ENCODE results near the gene PEX7. TPM values are rescaled to one million over a fixed set of nuclear protein-coding genes. Genes with fewer than 3 reads are reported as not detected.
A peak's percentile ranks its signal among the peaks of the same experiment; 100 is the strongest.
"Not testable (repeated sequence)": the region's sequence is repeated elsewhere in the genome, so short reads cannot be mapped to it uniquely, and the experiment has no call there.

Gene PEX7
- total RNA-seq, 1 donor from 2014 or later: 11.7 TPM

DNA sequence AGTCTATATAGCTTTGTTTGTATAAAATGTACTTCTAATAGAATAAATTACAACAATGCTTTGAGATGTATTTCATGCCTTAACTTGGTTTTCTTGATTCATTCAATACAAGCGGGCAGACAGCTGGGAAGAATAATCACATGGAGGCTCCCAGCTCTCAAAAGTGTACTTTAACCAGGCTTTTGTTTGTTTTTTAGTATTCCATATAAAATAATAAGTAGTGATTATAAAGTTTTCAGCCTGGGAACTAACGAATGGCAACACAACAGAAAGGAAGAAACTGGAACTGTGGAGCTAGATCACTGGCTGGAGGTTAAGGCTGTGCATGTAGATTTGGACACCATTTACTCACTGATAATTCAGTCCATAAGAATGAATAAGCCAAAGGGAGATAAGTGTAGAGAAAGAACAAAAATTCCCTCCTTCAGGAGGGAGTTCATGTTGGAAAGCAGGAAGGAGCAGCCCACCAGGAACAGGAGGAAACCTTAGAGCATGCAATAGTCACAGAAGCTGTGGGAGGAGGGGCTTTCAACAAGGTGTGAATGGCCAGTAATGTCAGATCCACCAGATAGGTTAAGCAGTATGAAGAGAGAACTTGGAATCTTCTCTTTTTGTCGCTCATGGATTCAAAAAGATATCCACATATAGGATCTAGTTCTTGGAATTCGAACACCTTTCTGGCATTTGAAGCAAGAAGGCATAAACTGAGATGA is 58.5 kb downstream of the PEX7 start:
- intact Hi-C loops (cut with DNase I): no loop called here
- no peak for DNase-seq (ENCODE audit: missing footprints)
- ATAC-seq: no peak

DNA sequence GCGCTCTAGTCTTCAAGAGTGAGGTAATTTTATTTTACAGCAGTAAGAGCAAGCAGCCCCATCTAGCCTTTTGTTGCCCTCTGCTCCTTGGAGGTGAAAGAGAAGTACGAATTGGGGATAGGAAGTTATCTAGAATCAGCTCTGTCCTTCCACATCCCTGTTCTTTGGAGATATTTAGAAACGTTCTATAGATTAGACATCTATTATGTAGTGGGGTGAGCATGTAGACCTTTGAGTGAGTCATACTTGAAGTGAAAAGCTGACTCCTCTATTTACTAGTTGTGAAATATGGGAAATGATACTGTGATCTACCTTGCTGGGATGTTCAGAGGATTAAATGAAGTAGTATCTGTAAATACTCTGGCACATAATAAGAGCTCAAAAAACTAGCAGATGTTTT is 63.7 kb downstream of the PEX7 start:
- intact Hi-C loops (cut with DNase I): no loop called here
- DNase-seq (ENCODE audit: missing footprints) (no peak), ATAC-seq (no peak)

DNA sequence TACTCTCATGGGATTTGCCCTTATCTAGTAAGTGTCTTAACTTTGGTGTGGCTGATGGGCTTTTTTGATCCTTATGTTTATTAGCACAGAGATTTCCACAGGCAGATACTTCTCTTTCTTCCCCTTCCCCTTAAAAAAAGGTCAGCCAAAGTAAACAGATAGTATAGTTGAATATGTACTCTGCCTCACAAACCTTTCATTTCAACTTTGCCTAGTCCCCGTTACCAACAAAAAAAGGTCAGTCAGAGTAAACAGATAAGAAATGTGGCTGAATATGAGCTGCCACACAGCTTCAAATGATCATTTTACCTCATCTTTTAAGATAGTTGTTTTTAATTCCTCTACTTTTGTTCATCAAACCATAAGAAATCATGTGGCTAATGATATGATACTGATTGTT is 65.6 kb downstream of the PEX7 start:
- intact Hi-C loops (cut with DNase I): no loop called here
- ATAC-seq: no peak
- no peak for DNase-seq (ENCODE audit: missing footprints)

DNA sequence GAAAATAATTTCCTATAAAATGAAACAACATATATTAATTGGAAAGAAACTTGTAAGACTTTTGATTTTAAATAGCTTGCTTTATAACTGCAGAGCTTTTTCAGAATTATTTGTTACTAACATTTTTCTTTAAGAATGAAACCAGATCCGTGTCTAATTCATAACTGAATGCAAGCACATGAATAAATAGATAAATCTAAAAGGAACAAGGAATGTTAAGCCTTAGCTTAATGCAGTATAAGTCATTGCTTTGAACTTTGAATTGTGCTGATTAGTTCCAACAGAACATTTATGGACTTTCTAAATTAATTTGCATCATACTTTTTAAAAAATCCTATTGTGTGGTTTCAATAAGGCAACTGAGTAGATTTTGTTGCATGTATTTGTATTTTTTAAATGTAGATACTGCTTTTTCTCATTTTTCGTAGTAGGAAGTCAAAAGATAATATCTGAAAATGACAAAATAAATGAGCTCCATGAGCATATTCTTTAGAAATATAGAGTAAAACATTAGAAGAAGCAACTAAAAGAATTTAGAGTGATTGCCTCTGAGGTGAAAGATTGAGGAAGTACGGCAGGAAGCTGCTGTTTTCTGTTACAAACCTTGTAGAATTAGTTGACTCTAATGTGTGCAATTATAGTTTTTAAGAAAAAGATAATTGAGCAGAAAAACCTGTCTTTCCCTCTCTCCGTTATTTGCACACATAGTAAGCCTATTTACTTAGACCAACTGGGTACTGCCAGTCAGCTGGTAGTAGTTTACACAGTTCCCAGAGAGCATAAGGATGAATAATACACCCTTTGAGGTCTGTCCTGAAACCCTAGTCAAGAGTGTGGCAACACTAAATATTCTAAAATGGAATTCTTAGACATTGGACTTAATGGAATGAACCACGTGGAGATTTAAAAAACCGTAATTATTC is 67.1 kb downstream of the PEX7 start:
- DNase-seq (ENCODE audit: missing footprints) (no peak), ATAC-seq (no peak)
- intact Hi-C loops (cut with DNase I): no loop called here

DNA sequence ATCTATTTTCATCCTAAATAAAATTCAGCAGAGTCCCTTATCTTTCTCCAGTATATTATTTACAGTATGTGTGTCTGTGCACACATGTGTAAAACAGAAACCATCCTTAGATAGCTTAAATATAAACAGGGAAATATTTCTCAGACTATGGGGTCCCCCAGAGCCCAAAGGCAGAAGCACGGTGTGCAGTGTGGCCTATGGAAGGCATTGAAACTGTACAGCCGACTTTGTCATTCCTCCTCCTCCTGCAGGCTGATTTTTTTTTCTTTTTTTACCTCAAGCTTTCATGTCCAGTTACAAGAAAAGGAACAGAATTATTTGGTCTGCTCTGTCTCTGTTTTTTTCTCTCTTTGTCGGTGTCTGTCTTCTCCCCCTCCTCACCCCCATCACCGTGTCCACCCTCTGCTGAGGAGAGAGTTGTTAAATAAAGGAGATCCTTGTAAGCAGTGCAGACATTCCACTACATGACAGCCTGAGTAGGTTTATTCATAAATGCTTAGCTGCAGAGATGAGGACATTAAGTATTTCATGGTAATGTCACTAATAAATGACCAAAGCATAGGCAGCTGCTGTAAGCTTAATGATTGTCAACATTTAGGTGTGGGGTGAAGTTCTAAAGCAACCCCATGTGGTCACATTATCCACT is 67.9 kb downstream of the PEX7 start:
- no peak for ATAC-seq
- intact Hi-C loops (cut with DNase I): no loop called here
- DNase-seq (ENCODE audit: missing footprints): no peak

DNA sequence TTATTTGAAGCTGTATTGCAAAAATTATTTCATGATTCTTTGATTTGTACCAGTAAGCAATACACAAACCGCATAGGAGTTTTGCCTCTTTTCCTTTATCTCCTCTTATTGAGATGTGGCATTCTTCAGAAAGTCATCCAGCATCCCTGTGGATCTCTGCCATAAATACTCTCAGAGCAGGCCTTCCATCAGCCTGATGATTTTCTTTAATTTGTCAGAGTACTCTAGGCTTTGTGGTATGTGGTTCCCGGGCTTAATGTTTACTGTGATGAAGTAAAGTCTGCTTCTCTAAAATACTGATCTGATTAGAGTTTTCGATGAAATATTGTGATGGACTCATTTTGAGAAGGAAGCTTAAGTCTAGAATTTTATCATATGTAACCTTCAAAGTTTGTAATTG is 68.6 kb downstream of the PEX7 start:
- DNase-seq (ENCODE audit: missing footprints): no peak
- intact Hi-C loops (cut with DNase I): no loop called here
- ATAC-seq: no peak

DNA sequence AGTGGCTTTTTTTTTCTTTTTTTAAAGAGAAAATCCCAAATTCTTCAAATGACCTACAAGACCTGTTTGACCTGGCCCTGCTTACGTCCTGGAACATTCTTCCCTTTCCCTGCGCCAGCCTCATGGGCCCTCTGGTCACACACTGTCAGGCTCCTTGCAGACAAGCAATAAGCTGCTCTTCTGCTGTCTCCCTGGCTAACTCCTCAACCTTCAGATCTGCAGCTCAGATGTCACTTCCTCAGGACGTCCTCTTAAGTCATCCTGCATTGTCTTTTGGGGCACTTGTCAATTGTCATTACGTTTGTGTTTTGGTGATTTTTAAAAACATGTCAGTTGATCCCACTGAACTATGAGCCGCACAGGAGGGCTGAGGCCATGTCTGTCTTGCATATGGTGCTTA is 70.8 kb downstream of the PEX7 start:
- DNase-seq (ENCODE audit: missing footprints) (no peak), ATAC-seq (no peak)
- intact Hi-C loops (cut with DNase I): no loop called here

DNA sequence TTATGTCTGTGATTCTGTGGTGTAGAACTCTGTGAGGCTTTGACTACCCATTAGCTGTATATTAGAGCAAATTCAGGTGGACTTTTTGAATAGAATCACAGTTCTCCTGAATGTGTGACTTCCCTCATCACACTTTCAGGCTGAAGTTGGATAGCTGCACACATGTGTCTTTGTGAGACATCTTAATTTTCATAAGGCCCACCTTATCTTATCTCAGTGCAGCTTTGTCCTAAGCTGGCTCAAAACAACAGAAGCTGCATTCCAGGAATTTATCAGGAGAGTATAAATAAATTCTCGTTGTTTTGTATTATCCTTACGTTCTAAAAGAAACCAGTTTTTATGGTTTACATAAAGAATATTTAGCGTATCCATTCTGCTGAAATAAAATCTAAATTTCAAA is 73.5 kb downstream of the PEX7 start:
- DNase-seq (ENCODE audit: missing footprints): no peak
- intact Hi-C loops (cut with DNase I): no loop called here
- no peak for ATAC-seq

DNA sequence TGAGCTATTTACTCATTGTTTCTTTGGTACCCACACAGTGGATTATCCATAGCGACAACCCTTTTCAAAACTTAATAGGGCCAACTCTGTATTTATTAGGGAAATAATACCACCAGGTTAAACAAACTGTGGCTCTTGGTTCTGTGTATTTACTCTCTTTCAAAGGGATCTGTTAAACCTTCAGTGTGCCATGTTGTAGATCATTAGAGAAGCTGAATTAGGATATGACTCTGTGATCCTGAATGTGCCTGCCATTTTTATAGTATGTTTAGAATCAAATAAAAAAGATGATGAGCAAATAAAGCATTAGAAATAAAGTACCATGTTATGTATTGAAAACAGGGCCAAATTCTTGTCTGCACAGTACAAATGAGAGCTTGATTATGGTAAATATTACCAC is 74.7 kb downstream of the PEX7 start:
- no peak for ATAC-seq
- no peak for DNase-seq (ENCODE audit: missing footprints)
- intact Hi-C loops (cut with DNase I): no loop called here

DNA sequence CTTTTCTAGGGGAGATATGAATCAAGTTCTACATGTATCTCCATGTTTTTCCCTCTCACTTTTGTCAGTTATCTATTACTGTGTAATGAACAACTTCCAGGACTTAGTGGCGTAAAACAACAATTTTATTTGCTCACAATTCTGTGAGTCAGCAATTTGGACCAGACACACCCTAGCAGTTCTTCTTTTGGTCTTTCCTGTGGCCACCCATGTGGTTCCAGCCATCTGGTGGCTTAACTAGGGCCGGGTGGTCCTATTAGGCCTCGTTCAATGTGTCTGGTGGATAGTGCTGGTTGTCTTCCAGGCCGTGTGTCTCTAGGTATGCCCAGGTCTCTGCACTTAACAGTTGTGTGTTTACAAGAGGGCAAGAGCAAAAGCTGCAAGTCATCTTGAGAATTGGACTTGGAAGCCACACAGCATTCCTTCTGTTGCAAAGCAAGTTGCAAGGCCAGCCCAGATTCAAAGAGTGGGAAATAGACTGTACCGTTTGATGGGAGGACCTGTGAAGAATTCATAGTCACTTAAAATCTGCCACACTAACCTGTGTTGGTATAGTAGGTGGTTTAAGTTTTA is 78.9 kb downstream of the PEX7 start:
- no peak for DNase-seq (ENCODE audit: missing footprints)
- no peak for ATAC-seq
- intact Hi-C loops (cut with DNase I): no loop called here

DNA sequence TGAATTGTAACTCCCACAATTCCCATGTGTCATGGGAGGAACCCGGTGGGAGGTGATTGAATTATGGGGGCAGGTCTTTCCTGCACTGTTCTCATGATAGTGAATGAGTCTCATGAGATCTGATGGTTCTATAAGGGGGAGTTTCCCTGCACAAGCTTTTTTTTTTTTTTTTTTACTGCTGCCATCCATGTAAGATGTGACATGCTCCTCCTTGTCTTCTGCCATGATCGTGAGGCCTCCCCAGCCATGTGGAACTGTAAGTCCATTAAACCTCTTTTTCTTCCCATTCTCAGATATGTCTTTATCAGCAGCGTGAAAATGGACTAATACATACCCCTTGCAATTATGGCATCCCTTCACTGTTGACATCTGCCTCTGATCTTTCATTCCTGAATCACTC is 82.1 kb downstream of the PEX7 start:
- ATAC-seq; intact Hi-C loops (cut with DNase I); DNase-seq (ENCODE audit: missing footprints): not testable (repeated sequence)

DNA sequence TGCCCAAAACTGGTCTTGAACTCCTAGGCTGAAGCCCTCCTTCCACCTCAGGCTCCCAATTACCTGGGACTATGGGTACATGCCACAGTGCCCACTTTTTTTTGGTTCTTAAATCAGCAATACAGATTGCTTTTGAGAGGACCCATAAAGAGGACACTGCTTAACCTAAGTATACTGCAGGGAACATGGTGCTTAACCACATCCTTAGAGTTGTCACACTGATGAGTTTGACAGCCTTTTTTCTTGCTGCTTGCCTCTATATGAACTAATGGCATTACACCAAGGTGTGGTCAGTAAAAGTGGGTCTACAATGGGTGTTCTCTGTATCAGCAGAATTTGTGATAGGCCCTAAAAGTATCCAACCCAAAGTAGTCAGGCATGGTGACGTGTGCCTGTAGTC is 92.6 kb downstream of the PEX7 start:
- intact Hi-C loops (cut with DNase I): no loop called here
- ATAC-seq (no peak), DNase-seq (ENCODE audit: missing footprints) (no peak)

DNA sequence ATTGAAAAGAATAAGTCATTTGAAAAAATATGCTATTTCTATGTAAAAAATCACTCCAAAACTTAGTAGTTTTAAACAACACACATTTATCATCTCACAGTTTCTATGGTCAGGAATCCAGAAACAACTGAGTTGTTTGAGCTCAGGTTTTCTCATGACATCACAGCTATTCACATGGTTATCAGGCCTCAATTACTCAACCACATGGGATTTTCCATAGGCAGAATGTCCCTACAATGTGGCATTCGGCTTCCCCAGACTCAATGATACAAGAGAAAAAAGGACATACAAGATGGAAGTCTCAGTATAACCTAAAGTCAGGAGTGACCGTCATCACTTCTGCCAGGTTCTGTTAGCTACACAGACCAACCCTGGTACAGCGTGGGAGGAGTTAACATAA is 96.3 kb downstream of the PEX7 start:
- DNase-seq (ENCODE audit: missing footprints): no peak
- ATAC-seq: no peak
- intact Hi-C loops (cut with DNase I): no loop called here

DNA sequence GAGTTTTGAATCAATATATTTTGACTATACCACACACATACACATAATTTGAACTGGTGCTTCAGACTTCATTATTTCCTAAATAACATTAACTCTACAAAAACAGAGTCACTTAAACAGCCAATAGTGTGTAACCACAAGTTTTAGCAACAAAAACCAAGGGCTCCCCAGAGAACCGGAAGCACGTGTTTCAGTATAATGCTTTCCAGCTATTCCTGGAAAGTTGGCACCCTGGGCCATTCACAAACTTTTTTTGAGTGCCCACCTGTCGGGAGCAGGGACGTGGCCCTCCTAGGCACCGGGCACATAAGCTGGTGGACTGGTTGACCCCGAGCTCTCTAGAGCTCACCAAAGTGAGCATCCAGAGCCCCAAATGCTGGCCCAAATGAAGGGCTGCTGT is 97.8 kb downstream of the PEX7 start:
- intact Hi-C loops (cut with DNase I): no loop called here
- no peak for DNase-seq (ENCODE audit: missing footprints)
- ATAC-seq: no peak

DNA sequence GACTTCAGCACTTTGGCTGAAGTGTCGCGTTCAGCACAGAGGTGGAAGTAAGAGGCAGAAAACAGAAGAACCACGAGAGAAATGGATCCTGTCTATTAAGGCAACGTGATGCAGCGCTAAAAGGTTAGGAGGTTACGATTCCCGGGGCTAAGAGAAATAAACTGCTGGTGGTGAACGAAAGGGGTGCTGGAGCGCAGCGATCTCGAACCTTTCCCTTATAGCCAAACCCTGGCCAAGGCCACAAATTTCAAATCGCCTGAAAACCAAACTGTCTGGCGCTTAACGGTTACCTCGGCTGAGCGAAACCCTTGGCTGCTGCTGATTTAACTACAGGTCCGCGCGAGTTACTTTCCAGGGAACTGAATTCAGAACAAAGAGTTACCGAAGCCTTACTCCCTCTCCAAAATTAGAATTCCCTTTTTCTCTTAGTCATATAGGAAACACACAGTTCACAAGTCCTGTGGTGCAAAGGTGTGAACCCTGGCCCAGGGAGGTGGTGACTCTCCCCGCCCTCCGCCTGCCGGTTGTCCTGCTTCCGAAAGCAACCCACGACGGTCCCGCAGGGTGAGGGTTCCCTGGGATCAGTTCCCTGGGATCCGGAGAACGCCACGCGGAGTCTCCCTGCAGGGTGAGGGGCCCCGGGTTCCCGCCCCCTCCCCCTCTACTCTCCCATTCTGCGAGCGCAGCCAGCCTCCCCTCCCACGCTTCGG is 98.4 kb downstream of the PEX7 start:
- DNase-seq (ENCODE audit: missing footprints) (no peak), ATAC-seq (no peak)
- intact Hi-C loops (cut with DNase I): no loop called here

DNA sequence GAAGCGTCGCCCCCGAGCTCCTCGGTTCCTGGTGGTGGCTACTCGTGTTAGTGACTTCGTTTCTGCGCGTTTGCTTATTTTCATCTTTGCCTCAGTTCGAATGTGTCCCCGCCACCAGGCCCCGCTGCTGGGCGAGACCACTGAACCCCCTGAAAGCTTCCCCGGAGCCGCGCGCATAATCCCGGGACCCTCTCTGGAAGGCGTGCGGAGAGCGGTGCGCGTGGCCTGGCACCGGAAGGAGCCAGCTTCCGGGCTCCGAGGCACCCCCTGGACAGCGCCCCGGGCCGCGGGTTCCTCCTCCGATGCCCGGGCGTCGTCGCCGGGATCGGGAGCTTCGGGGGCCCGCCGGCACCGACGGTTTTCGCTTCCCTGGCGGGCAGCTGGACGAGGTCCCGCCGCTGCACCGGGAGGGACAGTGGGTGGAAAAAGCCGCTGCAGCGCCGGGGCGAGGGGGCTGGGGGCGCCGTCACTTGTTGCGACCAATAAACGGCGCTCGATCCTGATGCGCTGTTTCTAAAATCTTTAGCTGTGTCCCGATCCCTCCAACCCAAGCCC is 99.1 kb downstream of the PEX7 start:
- DNase-seq (ENCODE audit: missing footprints): no peak

DNA sequence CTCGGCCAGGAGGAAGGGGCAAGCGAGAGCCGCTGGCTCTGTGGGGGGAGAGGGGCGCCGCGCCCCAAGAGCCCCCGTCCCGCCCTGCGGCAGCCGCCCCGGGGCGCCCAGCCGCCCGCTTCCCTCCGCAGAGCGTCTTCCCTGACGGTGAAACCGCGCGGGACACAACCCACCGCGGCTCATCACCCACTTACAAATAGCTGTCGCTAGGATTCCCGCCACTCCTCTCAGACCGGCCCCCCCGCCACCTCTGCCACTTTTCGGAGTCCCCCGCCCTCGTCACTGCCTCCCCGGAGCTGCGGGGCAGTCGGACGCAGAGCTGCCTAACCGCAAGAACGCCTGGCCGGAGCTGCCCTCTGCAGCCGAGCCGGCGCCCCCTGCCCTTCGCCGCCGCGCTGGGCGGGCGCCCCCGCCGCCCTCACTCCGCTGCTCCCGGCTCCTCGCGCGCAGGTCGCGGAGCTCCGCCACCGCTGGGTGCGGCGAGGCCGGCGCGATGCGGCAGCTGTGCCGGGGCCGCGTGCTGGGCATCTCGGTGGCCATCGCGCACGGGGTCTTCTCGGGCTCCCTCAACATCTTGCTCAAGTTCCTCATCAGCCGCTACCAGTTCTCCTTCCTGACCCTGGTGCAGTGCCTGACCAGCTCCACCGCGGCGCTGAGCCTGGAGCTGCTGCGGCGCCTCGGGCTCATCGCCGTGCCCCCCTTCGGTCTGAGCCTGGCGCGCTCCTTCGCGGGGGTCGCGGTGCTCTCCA is 99.7 kb downstream of the PEX7 start, which contains the start of gene SLC35D3:
Gene SLC35D3 (plus strand): TSS at position 366 of the 749 bp plus-strand sequence. CDS start 128 bp downstream, at position 494.
- no peak for DNase-seq (ENCODE audit: missing footprints)
- ATAC-seq: peak; percentile 29
- intact Hi-C loops (cut with DNase I): no loop called here

More for the DNA sequence above, 99.1 kb downstream of the PEX7 start:
- intact Hi-C loops (cut with DNase I): no loop called here
- no peak for ATAC-seq

DNA sequence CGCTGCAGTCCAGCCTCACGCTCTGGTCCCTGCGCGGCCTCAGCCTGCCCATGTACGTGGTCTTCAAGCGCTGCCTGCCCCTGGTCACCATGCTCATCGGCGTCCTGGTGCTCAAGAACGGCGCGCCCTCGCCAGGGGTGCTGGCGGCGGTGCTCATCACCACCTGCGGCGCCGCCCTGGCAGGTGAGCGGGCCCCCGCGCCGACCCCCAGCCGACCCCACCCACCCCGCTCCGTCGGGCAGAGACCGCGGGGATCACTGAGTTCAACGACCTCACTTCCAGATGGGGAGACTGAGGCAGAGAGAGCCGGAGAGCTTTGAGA is 100.3 kb downstream of the PEX7 start:
- ATAC-seq: no peak
- DNase-seq (ENCODE audit: missing footprints): no peak

More for the DNA sequence above, 100.3 kb downstream of the PEX7 start:
- intact Hi-C loops (cut with DNase I): no loop called here
